Colonic mucosa (tissue), 4 donors: Measurements from ENCODE around the gene CBS. TPM values are rescaled to one million over a fixed set of nuclear protein-coding genes. Genes with fewer than 3 reads are reported as not detected.
"Not testable (repeated sequence)": the region's sequence is repeated elsewhere in the genome, so short reads cannot be mapped to it uniquely, and the experiment has no call there.

Source experiments
- DNase-seq: peaks from one replicate; pipeline ENCODE4 v3.0.0-alpha.2; 2020
- H3K27ac ChIP-seq: fragments of 200-600 bp; one replicate; pipeline ENCODE4 v1.8.0; 2021
- H3K27me3 ChIP-seq: fragments of 200-600 bp; one replicate; pipeline ENCODE4 v1.8.0; 2021
- H3K36me3 ChIP-seq: fragments of 200-600 bp; one replicate; pipeline ENCODE4 v1.8.0; 2021
- H3K4me1 ChIP-seq: fragments of 200-600 bp; one replicate; pipeline ENCODE4 v1.8.0; 2021; ENCODE audit warnings: mild to moderate bottlenecking
- H3K4me3 ChIP-seq: fragments of 200-600 bp; one replicate; pipeline ENCODE4 v1.8.0; 2021
- H3K9ac ChIP-seq, 2 donors: one replicate each; pipeline ENCODE4 v1.7.0; 2013; ENCODE audit warnings: control low read depth in 2 of 2, low read depth in 2 of 2, low read length in 2 of 2
- H3K9me3 ChIP-seq: fragments of 200-600 bp; one replicate; pipeline ENCODE4 v1.8.0; 2021
- intact Hi-C: fragments of 100-400 bp; cut with DNase I; formaldehyde crosslinking; loops from one replicate; pipeline ENCODE4 v1.14.1; 2022
- total RNA-seq, 2 donors: library from RNA; stranded (reverse); fragmentation: NEBNext Ultra II Directional in 1 of 2; extraction: Animal tissue kit (Norgen Biotek cat#: 25700) in 1 of 2; gene quantifications; one replicate each; pipeline ENCODE4 v1.2.1, GENCODE V29; 2021
- TF ChIP-seq, protein P1 (sequence below): fragments of 200-600 bp; IDR thresholded peaks from one replicate; pipeline ENCODE4 v1.8.0; 2022; ENCODE audit warnings: antibody characterized with exemption, mild to moderate bottlenecking
- donor health status: healthy.
- donor health status: DM: no; HTN: no; CAD: no.
- donor health status: DM: no; HTN: no; CAD: no.

The CBS gene
- total RNA-seq, 2 donors from 2014 or later, result 2.7 to 14.7 TPM

- H3K9me3 ChIP-seq, result no peaks in the 10 kb centered on the region
- no peak overlapping the region for H3K4me3 ChIP-seq
- no peaks in the 10 kb centered on the region for H3K27me3 ChIP-seq
- TF ChIP-seq, protein P1, sequence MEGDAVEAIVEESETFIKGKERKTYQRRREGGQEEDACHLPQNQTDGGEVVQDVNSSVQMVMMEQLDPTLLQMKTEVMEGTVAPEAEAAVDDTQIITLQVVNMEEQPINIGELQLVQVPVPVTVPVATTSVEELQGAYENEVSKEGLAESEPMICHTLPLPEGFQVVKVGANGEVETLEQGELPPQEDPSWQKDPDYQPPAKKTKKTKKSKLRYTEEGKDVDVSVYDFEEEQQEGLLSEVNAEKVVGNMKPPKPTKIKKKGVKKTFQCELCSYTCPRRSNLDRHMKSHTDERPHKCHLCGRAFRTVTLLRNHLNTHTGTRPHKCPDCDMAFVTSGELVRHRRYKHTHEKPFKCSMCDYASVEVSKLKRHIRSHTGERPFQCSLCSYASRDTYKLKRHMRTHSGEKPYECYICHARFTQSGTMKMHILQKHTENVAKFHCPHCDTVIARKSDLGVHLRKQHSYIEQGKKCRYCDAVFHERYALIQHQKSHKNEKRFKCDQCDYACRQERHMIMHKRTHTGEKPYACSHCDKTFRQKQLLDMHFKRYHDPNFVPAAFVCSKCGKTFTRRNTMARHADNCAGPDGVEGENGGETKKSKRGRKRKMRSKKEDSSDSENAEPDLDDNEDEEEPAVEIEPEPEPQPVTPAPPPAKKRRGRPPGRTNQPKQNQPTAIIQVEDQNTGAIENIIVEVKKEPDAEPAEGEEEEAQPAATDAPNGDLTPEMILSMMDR, result no peak
- intact Hi-C loops, result no loop called here
- H3K4me1 ChIP-seq, result no peaks in the 10 kb centered on the region
- no peak for DNase-seq
- peaks cover 5% of the 10 kb centered on the region for H3K36me3 ChIP-seq
- H3K9ac ChIP-seq, result no peak overlapping the region
- H3K27ac ChIP-seq, result no peak overlapping the region
Observed at GRCh38 chr21:43012596-43012995, 63.0 kb downstream of the CBS start.

- H3K9ac ChIP-seq, result no peak overlapping the region
- TF ChIP-seq, protein P1, result no peak
Observed at GRCh38 chr21:43006874-43007208, 68.8 kb downstream of the CBS start.

DNA sequence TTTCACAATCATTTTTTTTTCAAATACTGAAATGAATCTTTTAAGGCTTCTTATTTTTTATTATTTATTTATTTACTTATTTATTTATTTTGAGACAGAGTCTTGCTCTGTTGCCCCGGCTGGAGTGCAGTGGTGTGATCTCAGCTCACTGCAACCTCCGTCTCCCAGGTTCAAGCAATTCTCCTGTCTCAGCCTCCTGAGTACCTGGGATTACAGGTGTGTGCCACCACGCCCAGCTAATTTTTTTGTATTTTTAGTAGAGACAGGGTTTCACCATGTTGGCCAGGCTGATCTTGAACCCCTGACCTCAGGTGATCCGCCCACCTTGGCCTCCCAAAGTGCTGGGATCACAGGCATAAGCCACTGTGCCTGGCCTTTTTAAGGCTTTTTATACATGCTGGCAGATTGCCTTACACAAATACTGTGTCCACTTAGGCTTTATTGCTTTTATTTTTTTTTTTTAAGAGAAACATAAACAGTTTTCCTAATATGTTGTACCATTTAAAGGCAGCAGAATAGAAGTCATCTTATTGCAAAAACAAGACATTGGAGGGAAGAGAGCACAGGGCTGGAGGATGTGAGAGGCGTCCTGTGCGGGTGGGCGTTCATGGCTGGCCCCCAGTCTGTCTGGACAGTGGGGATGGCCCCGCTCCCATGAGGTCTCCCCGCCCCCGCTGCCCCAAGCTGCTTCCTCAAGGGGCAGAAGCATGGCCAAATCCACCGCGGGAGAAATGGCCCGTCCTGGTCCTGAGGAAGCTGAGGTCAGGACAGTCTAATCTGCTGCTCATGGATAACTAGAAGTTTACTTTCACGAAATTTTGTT, 69.4 kb downstream of the CBS start:
- H3K36me3 ChIP-seq, DNase-seq, intact Hi-C loops: not testable (repeated sequence)

More at GRCh38 chr21:43006874-43007208, 68.8 kb downstream of the CBS start:
- H3K36me3 ChIP-seq, result peaks cover 5% of the 10 kb centered on the region
- H3K27me3 ChIP-seq, result no peaks in the 10 kb centered on the region
- DNase-seq, result no peak
- H3K9me3 ChIP-seq, result no peaks in the 10 kb centered on the region
- intact Hi-C loops, result no loop called here
- no peak overlapping the region for H3K27ac ChIP-seq
- no peaks in the 10 kb centered on the region for H3K4me1 ChIP-seq
- no peak overlapping the region for H3K4me3 ChIP-seq

DNA sequence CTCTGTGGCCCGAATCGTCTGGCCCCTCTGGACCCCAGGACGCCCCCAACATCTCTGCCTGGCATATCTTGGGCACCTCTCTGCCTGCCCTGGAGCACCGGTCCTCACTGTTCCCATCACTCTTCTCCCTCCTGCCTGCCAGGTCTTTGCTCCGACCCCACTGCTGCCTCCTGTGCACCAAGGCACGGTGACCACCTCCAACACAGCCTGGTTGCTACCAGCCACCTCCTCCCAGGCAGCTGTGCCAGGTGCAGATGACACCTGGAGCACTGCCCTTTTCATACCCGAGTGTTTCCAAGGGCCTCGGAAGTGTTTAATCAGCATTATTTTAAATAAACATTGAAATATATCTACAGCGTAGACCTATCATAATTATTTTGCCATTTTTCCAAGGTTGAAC, 70.0 kb downstream of the CBS start:
- intact Hi-C loops, result no loop called here
- H3K27me3 ChIP-seq, result no peaks in the 10 kb centered on the region
- TF ChIP-seq, protein P1, result no peak
- no peaks in the 10 kb centered on the region for H3K36me3 ChIP-seq
- no peak overlapping the region for H3K9ac ChIP-seq
- H3K4me3 ChIP-seq, result no peak overlapping the region
- H3K4me1 ChIP-seq, result no peaks in the 10 kb centered on the region
- no peak overlapping the region for H3K27ac ChIP-seq
- no peaks in the 10 kb centered on the region for H3K9me3 ChIP-seq
- DNase-seq, result no peak

More for the DNA sequence above, 69.4 kb downstream of the CBS start:
- not testable (repeated sequence) for H3K27me3 ChIP-seq, H3K4me1 ChIP-seq, H3K4me3 ChIP-seq, H3K27ac ChIP-seq, H3K9me3 ChIP-seq, H3K9ac ChIP-seq

DNA sequence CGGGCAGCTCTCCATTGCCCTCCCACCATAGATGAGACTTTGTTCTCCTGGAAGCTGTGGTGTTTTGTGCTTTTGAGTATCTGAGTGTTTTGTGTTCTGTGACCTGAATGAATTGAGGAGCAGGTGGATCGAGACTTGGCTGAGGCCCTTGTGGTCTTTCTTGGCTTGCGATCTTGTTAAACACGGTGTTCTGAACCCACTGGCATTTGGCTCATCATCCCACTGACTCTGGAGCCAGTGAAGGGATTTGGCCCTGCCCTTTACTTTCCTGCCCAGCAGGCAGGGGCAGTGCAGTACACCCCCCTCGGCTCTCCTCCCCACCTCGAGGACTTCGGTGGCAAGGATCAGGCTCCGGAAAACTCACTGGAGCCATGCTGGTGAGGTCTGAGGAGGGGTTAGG, 70.7 kb downstream of the CBS start:
- Histone ChIP-seq H3K27ac (no peak overlapping the region), H3K27me3 (no peaks in the 10 kb centered on the region), H3K9me3 (no peaks in the 10 kb centered on the region), H3K4me3 (no peak overlapping the region), H3K4me1 (no peaks in the 10 kb centered on the region), H3K36me3 (no peaks in the 10 kb centered on the region), H3K9ac (no peak overlapping the region)
- no peak for DNase-seq
- TF ChIP-seq, protein P1, result no peak
- intact Hi-C loops, result no loop called here

Other genes with a start within 250 kb of the CBS start
- gene WDR4, start 196.3 kb downstream of the CBS start, total RNA-seq, result 10 to 100 TPM in 1 of 2 donors, 1 to 10 TPM in 1; 8.1 to 43.7 TPM
- 10 to 100 TPM; 25.9 to 36.6 TPM for gene NDUFV3, start 182.5 kb downstream of the CBS start, total RNA-seq
- gene ERVH48-1, start 150.2 kb downstream of the CBS start, total RNA-seq, result not detected
- gene PKNOX1, start 101.3 kb downstream of the CBS start, total RNA-seq, result 10 to 100 TPM; 15.4 to 16.6 TPM
- 10 to 100 TPM; 18.1 to 20.5 TPM for gene U2AF1, start 31.7 kb upstream of the CBS start, total RNA-seq
- not detected for gene CRYAA, start 93.2 kb upstream of the CBS start, total RNA-seq